Colonic mucosa (tissue), 4 donors: Measurements from ENCODE around the gene TNFSF11. TPM values are rescaled to one million over a fixed set of nuclear protein-coding genes. Genes with fewer than 3 reads are reported as not detected.

Source experiments
- DNase-seq: peaks from one replicate; pipeline ENCODE4 v3.0.0-alpha.2; 2020
- H3K27ac ChIP-seq: fragments of 200-600 bp; one replicate; pipeline ENCODE4 v1.8.0; 2021
- H3K27me3 ChIP-seq: fragments of 200-600 bp; one replicate; pipeline ENCODE4 v1.8.0; 2021
- H3K36me3 ChIP-seq: fragments of 200-600 bp; one replicate; pipeline ENCODE4 v1.8.0; 2021
- H3K4me1 ChIP-seq: fragments of 200-600 bp; one replicate; pipeline ENCODE4 v1.8.0; 2021; ENCODE audit warnings: mild to moderate bottlenecking
- H3K4me3 ChIP-seq: fragments of 200-600 bp; one replicate; pipeline ENCODE4 v1.8.0; 2021
- H3K9ac ChIP-seq, 2 donors: one replicate each; pipeline ENCODE4 v1.7.0; 2013; ENCODE audit warnings: control low read depth in 2 of 2, low read depth in 2 of 2, low read length in 2 of 2
- H3K9me3 ChIP-seq: fragments of 200-600 bp; one replicate; pipeline ENCODE4 v1.8.0; 2021
- CTCF ChIP-seq: fragments of 200-600 bp; IDR thresholded peaks from one replicate; pipeline ENCODE4 v1.8.0; 2022; ENCODE audit warnings: antibody characterized with exemption, mild to moderate bottlenecking
- intact Hi-C: fragments of 100-400 bp; cut with DNase I; formaldehyde crosslinking; loops from one replicate; pipeline ENCODE4 v1.14.1; 2022
- total RNA-seq, 2 donors: library from RNA; stranded (reverse); fragmentation: NEBNext Ultra II Directional in 1 of 2; extraction: Animal tissue kit (Norgen Biotek cat#: 25700) in 1 of 2; gene quantifications; one replicate each; pipeline ENCODE4 v1.2.1, GENCODE V29; 2021
- donor health status: healthy.
- donor health status: DM: no; HTN: no; CAD: no.
- donor health status: DM: no; HTN: no; CAD: no.

Gene TNFSF11
- under 1 TPM; 0.15 to 0.66 TPM for total RNA-seq

GRCh38 chr13:42574011-42574410 is at the start of gene TNFSF11:
TSS of gene TNFSF11 (plus strand) at chr13:42574152. CDS start at chr13:42574304, 152 bp downstream.
- Histone ChIP-seq H3K9ac (no peak within 1 kb of the TSS), H3K27me3 (peaks cover 17% of the 10 kb centered on the region), H3K27ac (no peak within 1 kb of the TSS), H3K4me1 (peaks cover 5% of the 10 kb centered on the region), H3K4me3 (peak within 1 kb of the TSS; percentile 41), H3K9me3 (no peaks in the 10 kb centered on the region), H3K36me3 (no peaks in the 10 kb centered on the region)
- intact Hi-C loops: no loop called here
- TF ChIP-seq CTCF: no peak
- no peak for DNase-seq

GRCh38 chr13:42524487-42525034 is 49.4 kb upstream of the TNFSF11 start:
- no peak for DNase-seq
- Histone ChIP-seq H3K27me3 (no peaks in the 10 kb centered on the region), H3K27ac (peak overlapping the region; percentile 29), H3K4me1 (no peaks in the 10 kb centered on the region), H3K36me3 (no peaks in the 10 kb centered on the region), H3K9ac (no peak overlapping the region), H3K4me3 (no peak overlapping the region), H3K9me3 (no peaks in the 10 kb centered on the region)
- TF ChIP-seq CTCF: no peak
- intact Hi-C loops: no loop called here

GRCh38 chr13:42525035-42525504 is 48.9 kb upstream of the TNFSF11 start:
- Histone ChIP-seq H3K4me1 (no peaks in the 10 kb centered on the region), H3K36me3 (no peaks in the 10 kb centered on the region), H3K27me3 (no peaks in the 10 kb centered on the region), H3K4me3 (no peak overlapping the region), H3K27ac (peak overlapping the region; percentile 29), H3K9me3 (no peaks in the 10 kb centered on the region), H3K9ac (no peak overlapping the region)
- intact Hi-C loops: no loop called here
- DNase-seq: no peak
- TF ChIP-seq CTCF: no peak

- Histone ChIP-seq H3K4me3 (no peak overlapping the region), H3K27ac (no peak overlapping the region), H3K4me1 (no peaks in the 10 kb centered on the region), H3K27me3 (no peaks in the 10 kb centered on the region), H3K9me3 (no peaks in the 10 kb centered on the region), H3K36me3 (no peaks in the 10 kb centered on the region), H3K9ac (no peak overlapping the region)
- intact Hi-C loops: no loop called here
- TF ChIP-seq CTCF: no peak
- DNase-seq: no peak
Observed at GRCh38 chr13:42526276-42526675, 47.7 kb upstream of the TNFSF11 start.

GRCh38 chr13:42526804-42527203 is 47.1 kb upstream of the TNFSF11 start:
- Histone ChIP-seq H3K9me3 (no peaks in the 10 kb centered on the region), H3K27me3 (no peaks in the 10 kb centered on the region), H3K4me3 (no peak overlapping the region), H3K27ac (no peak overlapping the region), H3K4me1 (no peaks in the 10 kb centered on the region), H3K9ac (no peak overlapping the region), H3K36me3 (no peaks in the 10 kb centered on the region)
- DNase-seq: no peak
- intact Hi-C loops: no loop called here
- no peak for TF ChIP-seq CTCF
